Raji (cell line): ENCODE results near the gene RNF121.

ENCODE experiments used
- POLR2A ChIP-seq: IDR thresholded peaks from 2 replicates; pipeline ENCODE4 v1.6.1; 2011; ENCODE audit warnings: low read depth, low read length, control low read depth; ENCODE audit not compliant: insufficient read depth

Gene RNF121

DNA sequence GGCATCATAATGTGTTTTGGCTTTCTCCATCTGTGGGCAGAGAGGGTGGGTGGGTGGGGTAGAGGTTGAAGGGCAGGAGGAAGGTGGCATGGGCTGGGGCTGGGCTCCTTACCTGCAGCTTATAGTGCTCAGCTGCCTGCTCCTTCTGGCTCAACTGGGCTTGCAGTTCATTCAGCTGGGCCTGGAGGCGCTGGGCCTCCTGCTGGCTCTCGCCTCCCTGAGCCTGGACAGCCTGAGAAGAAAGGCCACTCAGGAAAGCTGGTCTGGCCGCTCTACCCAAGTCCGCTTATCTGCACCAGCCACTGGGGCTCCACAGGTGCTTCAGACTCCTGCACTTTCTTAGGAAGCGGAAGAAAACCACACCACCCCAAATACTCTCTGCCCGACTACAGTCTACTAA is 80.3 kb downstream of the RNF121 start:
- no peak for TF ChIP-seq POLR2A

DNA sequence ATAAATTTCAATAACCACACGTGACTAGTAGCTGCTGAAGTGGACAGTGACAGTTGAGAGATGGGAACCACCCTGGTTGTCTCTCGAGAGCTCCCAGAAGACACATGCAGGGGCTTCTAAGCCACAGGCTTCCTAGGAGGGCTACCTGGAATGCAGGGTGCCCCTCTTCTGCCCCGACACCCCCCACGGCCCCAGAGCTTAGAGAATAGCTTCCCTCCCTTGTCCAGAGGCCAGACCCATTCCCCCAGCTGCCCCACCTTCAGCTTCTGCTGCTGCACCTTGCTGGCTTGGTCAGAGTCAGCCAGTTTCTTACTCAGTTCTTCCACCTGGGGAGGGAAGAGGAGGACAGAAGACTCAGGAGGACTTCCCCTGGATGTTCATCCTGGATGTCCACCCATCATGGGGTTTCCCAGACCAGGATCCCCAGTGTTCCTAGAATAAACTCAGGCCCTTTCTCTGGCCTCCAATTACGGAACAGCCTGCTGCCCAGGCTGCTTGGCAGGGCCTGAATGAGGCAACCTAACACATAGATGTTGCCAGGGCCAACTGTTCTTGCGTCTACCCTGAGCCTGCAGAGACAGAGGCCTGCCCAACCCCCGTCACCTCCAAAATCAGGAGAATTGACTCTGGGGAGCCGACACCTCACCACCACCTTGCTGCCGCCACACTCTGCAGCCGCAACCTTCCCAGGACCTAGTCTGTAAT is 81.8 kb downstream of the RNF121 start:
- TF ChIP-seq POLR2A, result no peak

DNA sequence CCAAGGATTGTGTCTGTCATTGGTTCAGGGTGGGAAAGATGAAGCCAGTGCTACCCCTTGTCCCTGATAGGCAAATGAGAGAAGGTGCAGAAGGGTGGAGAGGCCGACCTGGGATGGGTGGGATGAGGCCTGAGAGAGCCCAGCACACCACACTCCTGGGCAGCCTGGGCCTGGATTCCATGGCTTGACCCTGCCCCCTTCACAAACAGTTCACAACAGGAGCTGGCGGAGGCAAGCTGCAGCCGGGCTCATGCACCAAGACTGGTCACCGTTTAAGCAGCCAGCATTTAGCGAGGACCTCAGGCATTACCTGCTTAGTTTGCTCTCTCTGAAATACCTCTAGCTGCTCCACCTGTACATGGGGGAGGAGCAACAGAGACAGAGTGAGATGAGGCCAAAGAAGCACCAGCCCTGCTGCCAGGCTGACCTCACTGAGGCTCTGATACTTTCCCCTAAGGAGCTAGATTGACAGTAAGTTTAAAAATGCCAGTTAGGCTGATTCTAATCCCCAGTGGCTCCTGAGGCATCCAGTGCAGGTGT is 83.3 kb downstream of the RNF121 start:
- no peak for TF ChIP-seq POLR2A

DNA sequence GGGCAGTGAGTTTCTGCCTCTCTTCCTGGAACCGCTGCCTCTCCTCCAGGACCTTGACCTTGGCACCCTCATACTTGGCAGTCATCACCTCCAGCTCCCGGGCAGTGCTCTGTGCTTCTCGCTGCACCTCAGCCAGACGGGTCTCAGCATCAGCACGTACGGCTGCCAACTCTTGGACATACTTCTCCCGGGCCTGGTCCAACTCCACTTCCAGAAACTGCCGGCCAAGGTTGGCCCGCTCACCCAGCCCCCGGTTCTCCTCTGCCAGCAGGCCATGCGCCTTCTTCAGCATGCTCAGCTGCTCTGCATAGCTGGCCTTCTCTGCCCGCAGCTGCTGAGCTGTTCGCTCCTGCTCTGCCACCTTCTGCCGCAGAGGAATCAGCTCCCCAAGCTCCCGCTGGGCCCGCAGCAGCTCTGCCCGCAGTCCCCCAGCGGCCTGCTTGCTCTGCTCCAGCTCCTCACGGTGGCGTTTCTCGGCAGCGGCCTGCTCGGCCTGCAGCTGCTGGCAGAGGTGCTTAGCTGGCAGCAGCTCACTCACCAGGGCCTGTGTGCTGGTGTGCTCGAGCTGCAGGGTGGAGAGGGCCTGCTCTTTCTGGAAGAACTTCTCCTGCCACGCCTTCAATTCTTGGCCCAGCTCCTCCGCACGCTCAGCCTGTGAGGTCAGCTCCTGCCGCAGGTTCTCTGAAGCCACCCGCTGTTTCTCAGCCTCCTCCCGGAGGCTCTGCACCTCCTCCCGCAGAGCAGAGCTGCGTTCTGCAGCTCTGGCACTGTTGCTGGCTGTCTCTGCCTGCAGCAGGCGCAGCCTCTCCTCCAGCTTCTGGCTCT is 84.3 kb downstream of the RNF121 start:
- no peak for TF ChIP-seq POLR2A

DNA sequence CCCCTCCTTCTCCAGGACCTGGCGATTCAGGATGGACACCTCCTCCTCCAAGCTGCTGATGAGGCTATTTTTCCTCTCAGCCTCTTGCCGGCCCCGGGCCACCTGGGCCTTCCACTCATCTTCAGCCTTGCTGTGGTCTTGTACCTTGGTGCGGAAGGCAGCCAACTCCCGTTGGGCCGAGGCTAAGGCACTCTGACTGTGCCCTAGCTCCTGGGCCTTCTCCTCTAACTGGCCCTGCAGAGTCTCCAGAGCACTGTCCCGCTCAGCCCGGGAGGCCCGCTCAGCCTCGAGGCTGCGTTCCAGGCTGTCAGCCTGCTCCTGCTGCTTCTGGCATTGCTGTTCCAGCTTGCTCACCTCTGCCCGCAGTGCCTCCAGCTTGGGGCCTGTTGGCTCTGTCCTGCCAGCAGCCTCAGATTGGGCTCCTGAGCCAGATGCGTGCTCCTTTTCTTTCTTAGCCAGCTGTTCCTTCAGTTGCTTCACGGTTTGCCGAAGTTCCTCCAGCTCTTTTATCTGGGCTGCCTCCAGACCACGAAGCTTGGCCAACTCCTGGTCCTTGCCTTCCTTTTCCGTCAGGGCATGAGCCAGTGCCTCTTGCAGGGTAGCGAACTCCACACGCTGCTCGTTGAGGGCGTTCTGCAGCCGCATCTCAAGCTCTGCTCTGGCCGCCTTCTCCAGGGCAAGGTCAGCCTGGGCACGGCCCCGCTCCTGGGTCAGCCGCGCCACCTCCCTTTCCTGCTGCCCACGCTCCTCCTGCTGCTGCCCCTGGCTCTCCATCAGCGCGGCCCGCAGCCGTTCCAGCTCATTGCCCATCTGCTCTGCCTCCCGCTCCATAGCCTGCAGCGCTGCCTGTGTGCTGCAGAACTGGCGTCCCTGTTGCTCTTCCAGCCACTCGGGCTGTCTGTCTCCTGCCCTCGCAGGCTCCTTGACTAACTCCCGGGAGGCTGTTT is 85.2 kb downstream of the RNF121 start:
- no peak for TF ChIP-seq POLR2A

DNA sequence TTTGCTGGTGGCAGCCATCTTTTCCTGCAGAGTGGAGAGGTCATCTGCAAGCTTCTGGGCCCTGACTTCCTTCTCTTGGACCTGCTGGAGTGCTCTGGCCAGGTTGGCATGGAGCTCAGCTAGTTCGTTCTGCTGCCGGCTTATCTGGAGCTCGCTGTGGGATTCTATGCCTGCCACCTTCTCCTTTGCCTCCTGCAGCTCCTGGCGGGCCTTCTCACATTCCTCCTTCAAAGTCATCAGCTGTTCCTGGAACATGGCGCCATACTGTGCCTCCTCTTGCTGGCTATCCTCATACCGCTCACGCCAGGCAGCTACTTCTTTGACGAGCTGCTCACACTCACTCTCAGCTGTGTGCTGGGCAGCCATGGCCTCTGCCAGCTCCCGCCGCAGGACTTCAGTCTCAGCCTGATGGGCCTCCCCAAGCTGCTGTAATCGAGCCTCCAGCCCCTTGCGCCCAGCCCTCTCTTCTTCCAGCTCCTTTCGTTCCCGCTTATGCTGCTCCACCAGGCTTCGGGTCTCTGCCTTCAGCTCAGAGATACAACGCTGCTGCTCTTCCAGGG is 86.0 kb downstream of the RNF121 start:
- TF ChIP-seq POLR2A, result no peak

DNA sequence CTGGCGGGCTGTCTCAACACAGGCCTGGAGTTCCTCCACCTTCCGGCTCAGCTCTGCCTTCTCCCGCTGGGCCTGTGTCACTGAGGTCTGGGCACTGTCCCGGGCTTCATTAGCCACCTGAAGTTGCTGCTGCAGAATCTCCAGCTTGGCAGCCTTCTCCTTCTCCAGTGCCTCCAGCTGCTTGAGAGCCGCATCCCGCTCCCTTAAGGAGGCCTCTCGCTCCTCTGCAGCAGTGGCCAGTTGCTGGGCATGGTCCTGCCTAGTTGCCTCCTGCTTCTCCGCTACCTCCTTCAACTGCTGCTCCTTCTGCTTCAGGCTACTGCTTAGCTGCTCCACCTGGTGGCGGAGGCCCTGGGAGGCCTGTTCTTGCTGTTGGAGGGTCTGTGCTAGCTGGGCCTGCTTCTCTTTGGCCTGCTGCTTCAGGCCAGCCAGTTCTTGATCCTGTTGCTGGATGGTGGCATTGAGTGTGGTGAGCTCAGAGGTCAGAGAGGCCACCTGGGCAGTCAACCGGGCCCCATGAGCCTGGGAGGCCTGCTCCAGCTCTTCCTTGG is 86.7 kb downstream of the RNF121 start:
- no peak for TF ChIP-seq POLR2A

DNA sequence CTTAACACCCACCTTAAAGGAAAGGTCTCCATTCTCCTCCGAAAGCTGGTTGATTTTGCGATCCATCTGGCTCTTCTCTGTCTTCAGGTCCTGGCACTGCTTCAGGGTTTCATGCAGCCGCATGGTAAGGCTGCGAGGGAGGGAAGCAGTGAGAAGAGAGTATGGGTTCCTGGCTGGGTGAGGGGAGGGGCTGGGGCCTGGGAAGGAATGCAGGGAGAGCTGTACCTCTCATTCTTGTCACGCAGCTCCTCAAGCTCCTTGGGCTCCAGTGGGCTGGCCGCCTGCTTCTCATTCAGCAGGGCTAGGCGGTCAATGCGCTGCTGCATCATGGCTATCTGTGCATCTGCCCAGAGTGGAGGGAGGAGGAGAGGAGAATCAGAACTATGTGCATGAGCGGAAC is 89.3 kb downstream of the RNF121 start:
- no peak for TF ChIP-seq POLR2A

DNA sequence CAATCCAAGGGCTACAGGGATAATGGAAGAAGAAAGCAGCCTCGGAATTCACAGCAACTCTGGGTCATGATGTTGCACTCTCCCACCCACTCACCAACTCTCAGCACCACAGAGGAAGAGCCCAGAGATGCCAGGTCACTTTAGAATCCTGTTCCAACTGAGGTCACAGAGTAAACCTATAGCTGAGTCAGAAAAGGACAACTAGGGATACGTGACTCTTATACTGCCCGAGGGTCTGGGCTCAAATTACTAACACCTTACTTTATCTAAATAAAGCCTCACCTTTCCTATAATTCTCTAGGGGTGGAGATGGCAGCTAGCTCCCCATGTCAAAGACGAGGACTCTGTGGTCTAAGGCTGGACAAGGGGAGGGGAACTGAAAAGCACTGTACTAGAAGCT is 94.5 kb downstream of the RNF121 start:
- no peak for TF ChIP-seq POLR2A

DNA sequence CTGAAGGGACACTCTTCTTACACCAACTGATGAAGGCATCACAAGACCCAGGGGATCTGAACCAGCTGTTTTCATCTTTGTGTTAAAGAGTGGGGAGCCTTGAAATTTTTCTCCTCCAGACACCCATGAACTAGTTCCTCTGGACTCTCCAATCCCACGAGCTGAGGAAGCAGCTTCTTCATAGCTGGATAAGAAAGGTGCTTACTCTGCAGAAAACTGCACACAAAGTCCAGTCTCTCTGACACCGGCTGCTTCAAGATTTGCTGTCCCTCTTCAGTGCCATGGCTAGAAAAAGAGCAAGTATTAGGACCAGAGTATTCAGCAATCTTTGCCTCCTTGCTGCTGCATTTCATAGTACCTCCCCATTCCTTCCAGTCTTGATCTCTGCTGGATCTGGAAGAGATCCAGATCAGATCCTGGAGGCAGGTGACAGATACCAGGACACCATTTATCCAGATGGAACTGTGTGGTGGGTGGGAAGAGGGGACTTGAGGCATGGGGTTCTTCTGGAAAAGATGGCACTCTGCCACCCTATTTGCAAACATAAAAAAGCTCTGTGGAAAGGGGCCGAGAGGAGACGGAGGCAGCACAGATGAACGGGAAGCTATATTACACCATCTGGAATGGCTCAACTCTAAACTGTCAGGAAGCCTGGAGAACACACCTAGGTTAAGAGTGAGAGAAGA is 95.4 kb downstream of the RNF121 start:
- no peak for TF ChIP-seq POLR2A

DNA sequence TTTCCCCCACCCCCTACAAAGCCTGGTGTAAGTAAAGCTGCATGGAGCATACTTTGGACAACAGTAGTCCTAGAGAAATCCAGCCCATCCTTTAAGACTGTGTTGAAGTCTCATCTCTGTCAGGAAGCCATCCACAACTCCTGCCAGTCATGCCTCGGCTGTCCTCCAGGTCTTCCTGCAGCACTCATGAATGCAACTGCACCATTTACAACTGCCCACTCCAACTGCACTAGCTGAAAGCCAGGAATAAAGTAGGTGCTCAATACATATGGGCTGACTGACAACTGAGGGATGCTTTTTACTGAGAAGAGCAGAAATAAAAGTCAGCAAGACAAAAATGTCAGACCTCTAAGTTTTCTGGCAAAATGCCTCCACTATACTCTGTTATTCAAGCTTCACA is 97.2 kb downstream of the RNF121 start:
- TF ChIP-seq POLR2A, result no peak

DNA sequence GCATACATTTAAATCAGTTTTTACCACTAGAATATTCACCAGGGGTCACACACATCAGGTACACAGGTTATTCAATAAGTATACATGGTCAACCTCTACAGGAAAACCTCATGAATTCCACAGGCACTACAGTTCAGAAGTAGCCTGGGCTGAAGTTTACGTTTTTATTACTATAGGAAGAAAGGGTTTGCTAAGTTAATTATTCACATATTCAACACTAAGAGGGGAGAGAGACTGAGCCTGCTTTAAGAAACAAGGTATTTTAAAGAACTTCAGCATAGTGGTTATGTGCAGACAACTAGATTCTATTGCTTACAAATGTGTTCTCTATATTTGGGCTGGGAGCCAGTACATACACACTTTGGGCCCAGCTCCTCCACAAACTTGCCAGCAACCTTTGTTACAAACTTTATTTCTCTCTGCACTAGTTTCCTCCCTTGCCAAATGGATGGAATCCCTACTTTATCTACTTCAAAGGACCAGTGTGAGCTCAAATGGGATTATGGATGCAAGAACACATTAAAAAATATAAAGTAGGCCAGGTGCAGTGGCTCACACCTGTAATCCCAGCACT is 101.7 kb downstream of the RNF121 start:
- TF ChIP-seq POLR2A, result no peak

DNA sequence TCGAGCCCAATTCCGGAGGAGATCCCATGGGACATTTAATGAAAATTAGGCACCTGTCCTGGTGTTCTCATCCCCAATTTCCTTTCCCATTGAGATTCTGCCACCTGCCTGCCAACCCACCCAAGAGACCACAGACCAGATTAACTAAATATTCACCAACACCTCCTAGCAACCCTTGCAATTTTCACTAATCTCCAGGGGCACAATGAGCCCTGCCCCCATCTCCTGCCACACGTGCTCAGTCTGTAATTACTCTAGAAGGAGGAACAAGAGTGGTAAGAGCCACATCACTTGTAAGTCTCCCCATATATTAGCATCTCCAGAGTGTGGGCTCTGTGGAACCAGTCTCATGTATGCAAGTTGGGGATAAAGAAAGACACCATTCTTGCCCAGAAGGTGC is 107.8 kb downstream of the RNF121 start:
- TF ChIP-seq POLR2A, result no peak

DNA sequence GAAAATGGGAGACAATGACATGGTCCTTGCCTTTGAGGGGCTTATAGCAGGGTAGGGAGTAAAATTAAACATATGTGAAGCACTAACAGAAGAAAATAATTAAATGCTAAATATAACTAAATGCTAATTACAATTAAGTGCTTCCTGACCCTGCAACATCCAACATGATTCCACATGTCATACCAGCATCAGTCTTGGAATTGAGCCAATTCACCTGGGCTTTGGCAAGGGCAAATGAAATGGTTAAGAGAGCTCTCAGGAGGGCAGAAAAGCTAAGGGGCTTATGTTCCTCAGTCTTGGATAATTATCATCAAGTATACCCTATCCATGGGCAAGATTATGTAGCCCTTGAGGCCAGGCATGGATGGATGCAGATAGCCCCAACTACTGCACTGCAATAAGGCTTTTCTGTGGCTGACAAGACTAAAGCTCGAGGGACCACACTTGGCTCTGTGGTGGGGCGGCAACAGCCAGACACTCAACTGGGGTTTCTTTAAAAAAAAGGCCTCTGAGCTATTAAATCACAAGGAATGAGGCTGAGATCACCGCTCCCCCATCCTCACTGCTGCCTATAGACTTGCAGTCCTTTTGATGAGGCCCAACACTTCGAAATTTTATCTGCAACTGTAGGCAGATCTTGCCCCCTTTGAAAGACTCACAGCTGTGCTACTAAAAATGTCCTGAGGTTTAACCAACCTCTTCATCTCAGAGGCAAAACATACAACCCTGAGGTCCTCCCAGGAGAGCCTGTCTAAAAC is 108.9 kb downstream of the RNF121 start:
- TF ChIP-seq POLR2A, result 0 out of 2 replicates have a peak, but pooled peaks have one; percentile 14
